ENCODE measurements around the gene NSRP1. TPM values are rescaled to one million over a fixed set of nuclear protein-coding genes. Genes with fewer than 3 reads are reported as not detected.
"Not testable (repeated sequence)": the region's sequence is repeated elsewhere in the genome, so short reads cannot be mapped to it uniquely, and the experiment has no call there.

Gene NSRP1
- total RNA-seq: 10 to 100 TPM; 24.0 to 30.9 TPM

- H3K9me3 Mint-ChIP-seq (ENCODE audit: low read depth): no peaks in the 10 kb centered on the region
- H3K36me3 Mint-ChIP-seq: peaks cover 24% of the 10 kb centered on the region
- ATAC-seq (peak; percentile 91), DNase-seq (peak; percentile 97)
- H3K27me3 Mint-ChIP-seq: no peaks in the 10 kb centered on the region
- peak within 1 kb of the TSS; percentile 99 for H3K27ac Mint-ChIP-seq
- H3K4me3 Mint-ChIP-seq: peak within 1 kb of the TSS; percentile 99
- CTCF ChIA-PET: interaction anchor here (0.8 to 4.5 kb wide), 6 partner anchors 12 to 222 kb away, joined by 3 to 27 read pairs (median 4); no protein-coding TSS in a partner anchor
- H3K4me1 Mint-ChIP-seq: peaks cover 62% of the 10 kb centered on the region
Measured at GRCh38 chr17:30116661-30117551, at the start of gene NSRP1. NSRP1 (plus strand) TSS chr17:30116816; CDS start chr17:30116844, 28 bp downstream.

GRCh38 chr17:30068465-30068864 is 48.2 kb upstream of the NSRP1 start:
- H3K36me3 Mint-ChIP-seq: peaks cover 19% of the 10 kb centered on the region
- no peaks in the 10 kb centered on the region for H3K4me1 Mint-ChIP-seq
- H3K9me3 Mint-ChIP-seq (ENCODE audit: low read depth): peaks cover 20% of the 10 kb centered on the region
- no peak overlapping the region for H3K27ac Mint-ChIP-seq
- peaks cover 45% of the 10 kb centered on the region for H3K27me3 Mint-ChIP-seq
- CTCF ChIA-PET: no interaction called here
- no peak for DNase-seq
- no peak for ATAC-seq
- no peak overlapping the region for H3K4me3 Mint-ChIP-seq

- H3K4me1 Mint-ChIP-seq: no peaks in the 10 kb centered on the region
- H3K4me3 Mint-ChIP-seq: no peak overlapping the region
Measured at GRCh38 chr17:30074254-30074653, 42.4 kb upstream of the NSRP1 start.

GRCh38 chr17:30074730-30075129 is 41.9 kb upstream of the NSRP1 start:
- no peaks in the 10 kb centered on the region for H3K4me1 Mint-ChIP-seq
- no peaks in the 10 kb centered on the region for H3K36me3 Mint-ChIP-seq
- CTCF ChIA-PET: interaction anchor here (3.9 kb wide), 1 partner anchor 19 kb away, joined by 17 read pairs; no protein-coding TSS in a partner anchor
- DNase-seq (no peak), ATAC-seq (no peak)
- H3K27ac Mint-ChIP-seq: no peak overlapping the region
- H3K4me3 Mint-ChIP-seq: no peak overlapping the region
- H3K9me3 Mint-ChIP-seq (ENCODE audit: low read depth): no peaks in the 10 kb centered on the region
- H3K27me3 Mint-ChIP-seq: peaks cover 52% of the 10 kb centered on the region

More at GRCh38 chr17:30074254-30074653, 42.4 kb upstream of the NSRP1 start:
- Mint-ChIP-seq H3K36me3 (no peaks in the 10 kb centered on the region), H3K27me3 (peaks cover 48% of the 10 kb centered on the region), H3K27ac (no peak overlapping the region), H3K9me3 (ENCODE audit: low read depth) (no peaks in the 10 kb centered on the region)
- DNase-seq: no peak
- CTCF ChIA-PET: interaction anchor here (3.9 kb wide), 1 partner anchor 20 kb away, joined by 17 read pairs; no protein-coding TSS in a partner anchor
- ATAC-seq: no peak

- H3K36me3 Mint-ChIP-seq: no peaks in the 10 kb centered on the region
- H3K4me1 Mint-ChIP-seq: no peaks in the 10 kb centered on the region
- no peaks in the 10 kb centered on the region for H3K9me3 Mint-ChIP-seq (ENCODE audit: low read depth)
- ATAC-seq (no peak), DNase-seq (no peak)
- no peak overlapping the region for H3K27ac Mint-ChIP-seq
- peaks cover 34% of the 10 kb centered on the region for H3K27me3 Mint-ChIP-seq
- H3K4me3 Mint-ChIP-seq: no peak overlapping the region
- CTCF ChIA-PET: interaction anchor here (0.9 kb wide), 1 partner anchor 11 kb away, joined by 3 read pairs; no protein-coding TSS in a partner anchor
Measured at GRCh38 chr17:30082773-30083172, 33.8 kb upstream of the NSRP1 start.

GRCh38 chr17:30084788-30085187 is 31.8 kb upstream of the NSRP1 start:
- DNase-seq (no peak), ATAC-seq (no peak)
- Mint-ChIP-seq H3K27ac (no peak overlapping the region), H3K4me3 (no peak overlapping the region), H3K27me3 (peaks cover 27% of the 10 kb centered on the region), H3K36me3 (no peaks in the 10 kb centered on the region), H3K9me3 (ENCODE audit: low read depth) (no peaks in the 10 kb centered on the region), H3K4me1 (no peaks in the 10 kb centered on the region)
- CTCF ChIA-PET: interaction anchor here (1.1 to 2.8 kb wide), 2 partner anchors 10 to 56 kb away, joined by 3 to 20 read pairs; no protein-coding TSS in a partner anchor

GRCh38 chr17:30086896-30087295 is 29.7 kb upstream of the NSRP1 start:
- no peak for DNase-seq
- CTCF ChIA-PET: interaction anchor here (0.6 kb wide), 1 partner anchor 533 kb away, joined by 3 read pairs; no protein-coding TSS in a partner anchor
- H3K4me3 Mint-ChIP-seq: no peak overlapping the region
- H3K27me3 Mint-ChIP-seq: peaks cover 31% of the 10 kb centered on the region
- H3K27ac Mint-ChIP-seq: no peak overlapping the region
- H3K9me3 Mint-ChIP-seq (ENCODE audit: low read depth): no peaks in the 10 kb centered on the region
- no peaks in the 10 kb centered on the region for H3K36me3 Mint-ChIP-seq
- ATAC-seq: no peak
- H3K4me1 Mint-ChIP-seq: no peaks in the 10 kb centered on the region

- H3K4me3 Mint-ChIP-seq; H3K36me3 Mint-ChIP-seq; H3K27ac Mint-ChIP-seq; H3K4me1 Mint-ChIP-seq; CTCF ChIA-PET; ATAC-seq; DNase-seq; H3K9me3 Mint-ChIP-seq (ENCODE audit: low read depth): not testable (repeated sequence)
- peaks cover 31% of the 10 kb centered on the region for H3K27me3 Mint-ChIP-seq
Measured at GRCh38 chr17:30087431-30087830, 29.2 kb upstream of the NSRP1 start.

GRCh38 chr17:30091121-30091670 is 25.4 kb upstream of the NSRP1 start:
- Mint-ChIP-seq H3K4me3 (no peak overlapping the region), H3K9me3 (ENCODE audit: low read depth) (no peaks in the 10 kb centered on the region), H3K4me1 (peaks cover 7% of the 10 kb centered on the region), H3K27ac (no peak overlapping the region), H3K36me3 (no peaks in the 10 kb centered on the region), H3K27me3 (peaks cover 44% of the 10 kb centered on the region)
- ATAC-seq: no peak
- DNase-seq: no peak
- CTCF ChIA-PET: interaction anchor here (1.4 to 6.6 kb wide), 4 partner anchors 15 to 245 kb away, joined by 3 to 89 read pairs (median 27); partner anchors contain the start of gene SLC6A4

GRCh38 chr17:30091771-30092170 is 24.8 kb upstream of the NSRP1 start:
- Mint-ChIP-seq H3K9me3 (ENCODE audit: low read depth) (no peaks in the 10 kb centered on the region), H3K4me3 (no peak overlapping the region), H3K4me1 (peaks cover 7% of the 10 kb centered on the region), H3K27me3 (peaks cover 44% of the 10 kb centered on the region), H3K27ac (no peak overlapping the region), H3K36me3 (no peaks in the 10 kb centered on the region)
- no peak for ATAC-seq
- DNase-seq: no peak
- CTCF ChIA-PET: interaction anchor here (1.4 to 6.6 kb wide), 6 partner anchors 15 to 281 kb away, joined by 3 to 89 read pairs (median 16); partner anchors contain the start of gene SLC6A4

- no peak overlapping the region for H3K4me3 Mint-ChIP-seq
- H3K27ac Mint-ChIP-seq: no peak overlapping the region
- H3K4me1 Mint-ChIP-seq: peaks cover 7% of the 10 kb centered on the region
- DNase-seq (no peak), ATAC-seq (no peak)
- H3K9me3 Mint-ChIP-seq (ENCODE audit: low read depth): no peaks in the 10 kb centered on the region
- peaks cover 42% of the 10 kb centered on the region for H3K27me3 Mint-ChIP-seq
- CTCF ChIA-PET: interaction anchor here (0.6 to 6.6 kb wide), 37 partner anchors 8 to 487 kb away, joined by 3 to 89 read pairs (median 4); partner anchors contain the start of genes BLMH and SLC6A4
- no peaks in the 10 kb centered on the region for H3K36me3 Mint-ChIP-seq
Measured at GRCh38 chr17:30092886-30093285, 23.7 kb upstream of the NSRP1 start.

GRCh38 chr17:30093463-30094147 is 23.0 kb upstream of the NSRP1 start:
- H3K4me1 Mint-ChIP-seq: peaks cover 7% of the 10 kb centered on the region
- ATAC-seq: peak; percentile 72
- H3K36me3 Mint-ChIP-seq: no peaks in the 10 kb centered on the region
- H3K27me3 Mint-ChIP-seq: peaks cover 42% of the 10 kb centered on the region
- peak; percentile 62 for DNase-seq
- no peaks in the 10 kb centered on the region for H3K9me3 Mint-ChIP-seq (ENCODE audit: low read depth)
- H3K27ac Mint-ChIP-seq: no peak overlapping the region
- CTCF ChIA-PET: interaction anchor here (0.6 to 6.6 kb wide), 40 partner anchors 9 to 739 kb away, joined by 3 to 89 read pairs (median 4); partner anchors contain the start of genes BLMH and SLC6A4
- H3K4me3 Mint-ChIP-seq: no peak overlapping the region

Data from activated CD8-positive, alpha-beta memory T cell treated with anti-CD3 and anti-CD28 coated beads, Interleukin-2, amount 10 ng/mL, durations not matched to agents 7 days and 5 days (primary cell).